Measurements from ENCODE around the gene CNTNAP2.
"Not testable (repeated sequence)": the region's sequence is repeated elsewhere in the genome, so short reads cannot be mapped to it uniquely, and the experiment has no call there.

Gene CNTNAP2

DNA sequence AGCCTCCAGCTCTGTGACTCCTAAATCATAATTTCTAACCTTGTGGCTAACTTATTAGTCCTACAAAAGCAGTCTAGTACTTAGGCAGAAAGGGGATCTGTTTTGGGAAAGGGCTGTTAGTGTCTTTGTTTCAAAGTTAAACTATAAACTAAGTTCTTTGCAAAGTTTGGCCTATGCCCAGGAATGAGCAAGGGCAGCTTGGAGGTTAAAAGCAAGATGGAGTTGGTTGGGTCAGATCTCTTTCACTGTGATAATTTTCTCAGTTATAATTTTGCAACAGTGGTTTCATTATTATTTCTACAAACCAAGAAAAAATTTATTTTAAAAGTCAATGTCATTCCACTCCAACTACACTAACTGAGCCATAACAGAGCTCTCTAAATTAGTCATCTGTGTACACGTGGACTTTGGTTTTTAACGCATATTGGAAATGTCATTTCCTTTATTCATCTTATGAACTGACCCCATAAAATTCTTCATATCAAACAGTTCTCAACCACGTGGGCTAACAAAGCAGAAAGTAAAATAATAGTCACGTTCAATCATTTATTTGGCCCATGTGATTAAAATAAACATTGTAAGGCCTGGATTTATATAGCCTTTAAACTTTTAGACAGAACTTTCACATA is 2330.7 kb downstream of the CNTNAP2 start:
- no peak for DNase-seq (ENCODE audit: low read depth)

DNA sequence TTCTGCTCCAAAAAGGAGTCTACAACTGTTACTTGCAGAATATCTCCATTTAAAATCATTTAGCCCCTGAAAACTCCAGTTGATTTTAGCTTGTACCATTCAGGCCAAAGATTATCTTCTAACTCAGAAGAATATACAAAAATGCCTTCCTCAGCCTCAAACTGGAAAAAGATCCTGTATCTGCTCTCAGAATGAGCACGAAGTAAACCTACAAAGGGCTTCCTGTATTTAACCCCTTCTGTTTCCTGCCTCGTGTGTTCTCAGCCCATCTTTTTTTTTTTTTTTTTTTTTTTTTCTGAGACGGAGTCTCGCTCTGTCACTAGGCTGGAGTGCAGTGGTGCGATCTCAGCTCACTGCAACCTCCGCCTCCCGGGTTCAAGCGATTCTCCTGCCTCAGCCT is 2334.9 kb downstream of the CNTNAP2 start:
- not testable (repeated sequence) for DNase-seq (ENCODE audit: low read depth)

DNA sequence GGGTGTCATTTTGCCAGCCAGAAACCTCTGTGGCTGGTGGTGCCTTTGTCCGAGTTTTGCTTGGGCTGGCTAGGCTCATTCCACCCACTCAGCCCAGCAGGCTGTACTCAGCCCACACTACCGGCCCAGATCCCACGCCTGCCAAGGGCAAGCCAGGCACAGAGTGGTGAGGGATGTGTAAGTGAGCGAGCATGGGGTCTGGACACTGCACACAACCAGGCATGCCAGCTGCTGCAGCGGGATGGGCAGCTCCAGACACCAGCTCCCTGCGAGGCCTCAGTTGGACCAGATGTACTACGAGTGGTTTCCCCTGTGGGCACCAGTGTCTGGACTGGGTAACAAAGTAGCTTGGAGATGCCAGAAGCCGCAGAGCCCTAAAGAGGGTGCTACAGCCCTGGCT is 2339.8 kb downstream of the CNTNAP2 start:
- no peak for DNase-seq (ENCODE audit: low read depth)

GRCh38 chr7:148457310-148457921 is 2340.8 kb downstream of the CNTNAP2 start:
- no peak for DNase-seq (ENCODE audit: low read depth)

DNA sequence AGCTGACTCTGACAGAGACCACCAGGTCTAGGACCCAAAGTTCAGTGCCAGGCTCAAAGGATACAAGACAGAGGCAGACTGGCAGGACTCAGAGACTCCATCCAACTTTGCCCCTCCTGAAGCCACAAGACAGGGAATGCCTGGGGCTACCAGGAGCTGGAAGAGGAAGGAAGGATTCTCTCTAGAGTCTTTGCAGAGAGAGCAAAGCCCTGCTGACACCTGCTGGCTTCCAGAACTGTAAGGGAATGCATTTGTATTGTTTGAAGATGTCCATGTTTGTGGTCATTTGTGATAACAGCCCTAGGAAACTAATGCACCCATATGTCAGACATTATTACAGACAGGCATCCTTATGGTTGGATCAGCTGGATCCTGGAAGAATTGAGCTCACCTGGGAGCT is 2341.7 kb downstream of the CNTNAP2 start:
- no peak for DNase-seq (ENCODE audit: low read depth)

- DNase-seq (ENCODE audit: low read depth): no peak
Measured at GRCh38 chr7:148461392-148462179, 2345.0 kb downstream of the CNTNAP2 start.

- not testable (repeated sequence) for DNase-seq (ENCODE audit: low read depth)
Measured at GRCh38 chr7:148462774-148463173, 2346.2 kb downstream of the CNTNAP2 start.

DNA sequence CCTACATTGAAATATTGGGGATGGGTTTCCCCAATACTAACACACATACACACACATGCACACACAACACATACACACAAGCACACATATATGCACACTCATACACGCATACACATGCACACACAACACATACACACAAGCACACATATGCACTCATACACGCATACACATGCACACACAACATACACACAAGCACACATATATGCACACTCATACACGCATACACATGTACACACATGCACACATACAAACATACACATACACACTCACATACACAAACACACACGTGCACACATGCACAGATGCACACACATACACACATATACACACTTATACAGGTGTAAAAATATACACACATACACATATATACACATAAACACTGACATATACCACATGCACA is 2346.6 kb downstream of the CNTNAP2 start:
- DNase-seq (ENCODE audit: low read depth): no peak

DNA sequence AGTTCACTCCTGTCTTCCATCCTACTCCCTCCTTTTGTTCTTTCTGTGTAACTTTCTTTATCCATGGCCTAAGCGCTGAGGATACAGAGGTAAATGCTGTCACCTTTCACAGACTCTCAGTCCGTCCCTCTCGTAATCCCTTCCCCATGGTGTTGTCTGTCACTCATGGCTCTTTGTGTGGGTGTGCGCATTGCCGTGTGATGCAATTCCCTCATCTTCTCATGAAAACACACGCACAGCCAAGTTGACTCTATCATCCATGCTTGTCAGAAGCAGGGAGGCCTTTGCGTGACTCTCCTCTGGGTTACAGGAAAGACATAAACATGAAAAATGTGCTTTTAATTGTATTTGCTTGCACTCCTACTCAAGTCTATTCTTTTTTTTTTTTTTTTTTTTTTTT is 2348.3 kb downstream of the CNTNAP2 start:
- no peak for DNase-seq (ENCODE audit: low read depth)

DNA sequence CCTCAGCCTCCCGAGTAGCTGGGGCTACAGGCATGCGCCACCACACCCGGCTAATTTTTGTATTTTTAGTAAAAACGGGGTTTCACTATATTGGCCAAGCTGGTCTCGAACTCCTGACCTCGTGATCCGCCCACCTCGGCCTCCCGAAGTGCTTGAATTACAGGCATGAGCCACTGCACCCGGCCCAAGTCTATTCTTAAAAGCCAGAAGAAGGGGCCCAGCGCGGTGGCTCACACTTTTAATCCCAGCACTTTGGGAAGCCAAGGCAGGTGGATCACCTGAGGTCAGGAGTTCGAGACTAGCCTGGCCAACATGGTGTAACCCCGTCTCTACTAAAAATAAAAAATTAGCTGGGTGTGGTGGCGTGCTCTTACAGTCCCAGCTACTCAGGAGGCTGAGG is 2348.8 kb downstream of the CNTNAP2 start:
- DNase-seq (ENCODE audit: low read depth): not testable (repeated sequence)

- DNase-seq (ENCODE audit: low read depth): no peak
Measured at GRCh38 chr7:148466120-148466519, 2349.5 kb downstream of the CNTNAP2 start.

GRCh38 chr7:148468700-148469098 is 2352.1 kb downstream of the CNTNAP2 start:
- no peak for DNase-seq (ENCODE audit: low read depth)

Measured in EH (cell line).